Stimulated activated naive B cell treated with anti-CD40 and anti-IgM and Interleukin-4, amounts not matched to agents 10 μg/mL and 1 μg/mL and 100 μg/mL, for 72 hours (primary cell): ENCODE results near the gene AHI1.

Experiments
- ATAC-seq, 2 donors: fragments of 150-1000 bp; cut with Tn5 transposase; replicated peaks; 2 replicates each; pipeline ENCODE4 v1.10.0; 2021; ENCODE audit warnings: moderate library complexity in 1 of 2
- DNase-seq: peaks from one replicate; pipeline ENCODE4 v3.0.0; 2021
- H3K27ac Mint-ChIP-seq: one replicate; pipeline ENCODE4 v1.8.0; 2022; ENCODE audit warnings: mild to moderate bottlenecking, mixed read lengths
- H3K27me3 Mint-ChIP-seq, 2 donors: one replicate each; pipeline ENCODE4 v1.8.0; 2022; ENCODE audit warnings: mixed read lengths in 2 of 2
- H3K36me3 Mint-ChIP-seq, 2 donors: one replicate each; pipeline ENCODE4 v1.8.0; 2022; ENCODE audit warnings: mixed read lengths in 2 of 2, mild to moderate bottlenecking in 1 of 2
- H3K4me1 Mint-ChIP-seq, 2 donors: one replicate each; pipeline ENCODE4 v1.8.0; 2022; ENCODE audit warnings: mixed read lengths in 2 of 2, mild to moderate bottlenecking in 1 of 2
- H3K4me3 Mint-ChIP-seq, 2 donors: one replicate each; pipeline ENCODE4 v1.8.0; 2022; ENCODE audit warnings: mild to moderate bottlenecking in 2 of 2, mixed read lengths in 2 of 2, moderate library complexity in 1 of 2
- H3K9me3 Mint-ChIP-seq, 2 donors: one replicate each; pipeline ENCODE4 v1.8.0; 2022; ENCODE audit warnings: mixed read lengths in 2 of 2, mild to moderate bottlenecking in 1 of 2

AHI1 gene

DNA sequence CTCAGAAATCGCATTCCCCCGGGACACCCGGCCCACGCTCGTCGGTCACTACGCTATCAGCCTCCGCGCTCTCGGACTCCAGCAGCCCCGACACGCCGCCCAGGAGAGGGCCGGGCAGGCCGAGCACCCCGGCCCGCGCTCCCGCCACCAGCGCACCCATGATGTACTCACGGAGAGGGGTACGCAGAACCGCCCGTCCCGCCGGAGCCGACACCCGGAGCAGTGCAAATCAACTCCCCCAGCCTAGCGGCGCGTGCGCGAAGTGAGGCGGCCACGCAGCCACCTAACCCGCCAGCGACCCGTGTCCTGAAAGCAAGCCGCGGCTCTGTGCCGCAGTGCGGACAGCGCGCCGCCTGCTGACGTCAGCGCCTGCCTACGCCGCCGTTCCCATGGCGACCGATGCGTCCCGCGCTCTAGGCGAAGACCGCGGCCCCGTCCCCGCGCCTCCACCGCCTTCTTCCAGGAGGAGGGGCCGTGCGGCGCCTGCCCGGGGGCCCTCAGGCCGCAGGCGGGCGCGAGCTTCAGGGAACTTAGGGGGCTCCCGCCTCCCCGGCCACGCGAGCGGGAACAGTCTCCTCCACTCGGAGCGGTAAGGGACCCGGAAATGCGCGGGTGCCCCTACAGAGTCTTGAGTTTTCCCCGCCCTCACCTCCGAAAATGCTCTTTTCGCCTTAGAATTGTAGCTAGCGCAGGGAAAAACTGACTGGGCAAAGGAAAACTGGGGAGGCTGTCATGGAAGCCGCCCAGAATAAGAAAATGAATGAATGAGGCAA, at the start of gene AHI1:
Gene AHI1 (minus strand): TSS at position 329 of the 773 bp plus-strand sequence. CDS start 5,503 bp downstream, outside the sequence.
- DNase-seq (peak; percentile 93), ATAC-seq (peak; percentile 89 to 91)
- H3K36me3 Mint-ChIP-seq, result peaks cover 20 to 21% of the 10 kb centered on the region in 2 donors
- H3K27ac Mint-ChIP-seq, result no peak within 1 kb of the TSS
- H3K9me3 Mint-ChIP-seq, result no peaks in the 10 kb centered on the region
- no peaks in the 10 kb centered on the region for H3K27me3 Mint-ChIP-seq
- H3K4me1 Mint-ChIP-seq, result peaks cover 0 to 18% of the 10 kb centered on the region in 2 donors
- H3K4me3 Mint-ChIP-seq, result peak within 1 kb of the TSS; percentile 7 to 38

DNA sequence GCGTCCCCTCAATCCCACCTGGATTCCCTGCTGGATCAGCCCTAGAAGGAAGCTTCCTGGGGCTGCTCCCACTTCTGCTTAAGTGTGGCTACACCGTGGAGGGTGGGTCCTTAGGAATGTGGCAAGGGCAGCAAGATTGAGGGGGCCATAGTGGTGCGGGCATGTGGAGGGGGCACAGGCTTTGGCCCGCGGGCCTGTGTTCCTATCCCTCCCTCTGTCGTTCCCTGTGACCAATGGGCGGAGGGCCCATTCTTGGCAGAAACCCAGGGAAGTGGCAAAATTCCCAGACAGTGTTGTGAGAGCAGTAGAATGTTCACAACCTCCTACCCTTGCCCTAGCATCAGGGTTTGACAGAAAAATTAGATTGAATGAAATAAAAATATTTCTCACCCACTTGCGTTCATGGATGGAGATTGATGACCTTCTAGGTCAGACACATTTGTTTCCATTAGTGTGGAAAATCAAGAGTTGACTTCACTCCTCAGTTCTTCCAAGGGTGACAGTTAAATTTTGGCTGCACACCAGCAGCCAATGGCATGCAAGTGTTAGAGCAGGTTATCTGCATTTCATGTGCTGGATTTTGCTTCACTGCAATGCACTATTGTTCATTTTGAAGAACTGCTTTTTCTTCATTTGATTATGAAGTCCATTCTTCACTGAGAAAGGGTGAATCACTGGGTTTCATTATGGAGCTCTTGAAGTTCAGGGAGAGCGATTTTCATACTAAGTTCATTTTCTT, 49.3 kb upstream of the AHI1 start:
- Mint-ChIP-seq H3K4me1 (no peaks in the 10 kb centered on the region), H3K36me3 (peaks cover 0 to 3% of the 10 kb centered on the region in 2 donors), H3K27ac (no peak overlapping the region), H3K27me3 (peaks cover 4 to 15% of the 10 kb centered on the region in 2 donors), H3K9me3 (peaks cover 0 to 7% of the 10 kb centered on the region in 2 donors), H3K4me3 (no peak overlapping the region)
- DNase-seq, result no peak
- no peak for ATAC-seq

DNA sequence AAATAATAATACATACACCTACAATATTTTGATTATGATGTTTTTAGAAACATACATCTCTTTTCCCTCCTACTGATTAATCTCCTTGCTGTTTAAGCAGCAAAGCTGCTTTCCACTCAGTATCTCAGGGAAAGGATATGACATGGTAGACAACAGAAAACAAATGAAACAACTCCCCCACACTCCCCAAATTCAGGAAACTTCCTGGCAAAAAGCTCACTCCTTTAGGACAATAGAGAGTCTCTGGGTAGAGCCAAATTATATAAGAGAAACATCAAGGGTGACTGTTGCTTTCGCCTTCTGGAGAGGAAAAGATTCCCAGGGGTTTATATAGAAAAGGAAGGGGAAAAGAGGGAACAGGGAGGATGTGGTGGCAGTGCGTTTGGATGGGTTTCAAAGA, 48.7 kb upstream of the AHI1 start:
- Mint-ChIP-seq H3K36me3 (peaks cover 0 to 3% of the 10 kb centered on the region in 2 donors), H3K27me3 (peaks cover 4 to 15% of the 10 kb centered on the region in 2 donors), H3K4me1 (no peaks in the 10 kb centered on the region), H3K27ac (no peak overlapping the region), H3K9me3 (peaks cover 0 to 7% of the 10 kb centered on the region in 2 donors), H3K4me3 (no peak overlapping the region)
- no peak for DNase-seq
- no peak for ATAC-seq

DNA sequence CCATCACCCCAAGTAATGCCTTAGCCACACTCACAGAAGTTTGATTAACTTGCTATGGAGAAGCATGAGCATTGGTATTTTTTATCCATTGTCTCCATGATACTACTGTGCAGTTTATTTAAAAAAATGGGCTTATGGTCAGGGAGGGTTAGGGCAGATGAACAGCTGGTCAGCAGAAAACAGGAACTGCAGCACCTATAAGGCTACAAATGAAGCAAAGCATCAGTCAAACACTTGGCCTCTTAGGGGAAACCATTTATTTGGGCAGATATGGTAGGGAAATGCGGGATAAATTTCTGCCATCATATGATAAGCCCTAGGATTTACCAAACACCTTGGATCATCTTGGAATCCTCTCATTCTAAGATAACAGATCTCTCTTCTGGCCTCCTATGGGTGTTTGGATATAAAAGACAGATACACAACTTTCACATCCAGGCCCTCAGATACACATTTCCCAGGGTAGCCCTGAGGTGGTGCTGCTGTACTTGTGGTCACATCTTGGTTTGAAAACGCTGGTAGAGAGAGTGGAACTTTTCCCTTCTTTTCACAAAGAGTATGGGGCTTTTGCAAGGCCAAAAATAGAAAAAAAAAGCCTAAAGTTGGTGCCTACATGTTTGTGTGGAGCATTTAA, 42.8 kb upstream of the AHI1 start:
- peaks cover 9 to 15% of the 10 kb centered on the region in 2 donors for H3K27me3 Mint-ChIP-seq
- H3K36me3 Mint-ChIP-seq, result peaks cover 1 to 3% of the 10 kb centered on the region in 2 donors
- peaks cover 5 to 13% of the 10 kb centered on the region in 2 donors for H3K4me1 Mint-ChIP-seq
- DNase-seq (no peak), ATAC-seq (peak; percentile 44 to 49)
- no peak overlapping the region for H3K27ac Mint-ChIP-seq
- peaks cover 0 to 7% of the 10 kb centered on the region in 2 donors for H3K9me3 Mint-ChIP-seq
- H3K4me3 Mint-ChIP-seq, result no peak overlapping the region

- H3K27me3 Mint-ChIP-seq, result peaks cover 8 to 9% of the 10 kb centered on the region in 2 donors
- H3K36me3 Mint-ChIP-seq, result peaks cover 1 to 3% of the 10 kb centered on the region in 2 donors
- H3K9me3 Mint-ChIP-seq, result peaks cover 0 to 3% of the 10 kb centered on the region in 2 donors
- ATAC-seq, result peak; percentile 72 to 79
- peaks cover 6 to 13% of the 10 kb centered on the region in 2 donors for H3K4me1 Mint-ChIP-seq
- H3K4me3 Mint-ChIP-seq, result no peak overlapping the region
- no peak overlapping the region for H3K27ac Mint-ChIP-seq
- DNase-seq, result no peak
Measured at GRCh38 chr6:135537741-135538301, 40.3 kb upstream of the AHI1 start.

- H3K27ac Mint-ChIP-seq, result no peak overlapping the region
- DNase-seq (peak; percentile 12), ATAC-seq (peak in 1 of 2 donors; percentile 54)
- H3K36me3 Mint-ChIP-seq, result peaks cover 0 to 1% of the 10 kb centered on the region in 2 donors
- peaks cover 6 to 13% of the 10 kb centered on the region in 2 donors for H3K4me1 Mint-ChIP-seq
- H3K4me3 Mint-ChIP-seq, result no peak overlapping the region
- H3K27me3 Mint-ChIP-seq, result peaks cover 0 to 5% of the 10 kb centered on the region in 2 donors
- peaks cover 0 to 2% of the 10 kb centered on the region in 2 donors for H3K9me3 Mint-ChIP-seq
Measured at GRCh38 chr6:135535989-135536414, 38.5 kb upstream of the AHI1 start.

GRCh38 chr6:135534773-135535380, 37.3 kb upstream of the AHI1 start:
- Mint-ChIP-seq H3K4me3 (no peak overlapping the region), H3K9me3 (peaks cover 0 to 2% of the 10 kb centered on the region in 2 donors), H3K4me1 (peaks cover 5 to 8% of the 10 kb centered on the region in 2 donors), H3K27ac (no peak overlapping the region), H3K36me3 (peaks cover 0 to 1% of the 10 kb centered on the region in 2 donors), H3K27me3 (peaks cover 0 to 5% of the 10 kb centered on the region in 2 donors)
- no peak for ATAC-seq
- no peak for DNase-seq

- peaks cover 2% of the 10 kb centered on the region in 2 donors for H3K4me1 Mint-ChIP-seq
- H3K4me3 Mint-ChIP-seq, result no peak overlapping the region
- DNase-seq (no peak), ATAC-seq (no peak)
- H3K27ac Mint-ChIP-seq, result no peak overlapping the region
- H3K9me3 Mint-ChIP-seq, result peaks cover 0 to 2% of the 10 kb centered on the region in 2 donors
- no peaks in the 10 kb centered on the region for H3K27me3 Mint-ChIP-seq
- H3K36me3 Mint-ChIP-seq, result no peaks in the 10 kb centered on the region
Measured at GRCh38 chr6:135532559-135532958, 35.0 kb upstream of the AHI1 start.

GRCh38 chr6:135531954-135532490, 34.5 kb upstream of the AHI1 start:
- Mint-ChIP-seq H3K9me3 (peaks cover 0 to 2% of the 10 kb centered on the region in 2 donors), H3K27ac (no peak overlapping the region), H3K4me3 (no peak overlapping the region), H3K36me3 (no peaks in the 10 kb centered on the region), H3K27me3 (no peaks in the 10 kb centered on the region), H3K4me1 (peaks cover 0 to 2% of the 10 kb centered on the region in 2 donors)
- DNase-seq (no peak), ATAC-seq (no peak)

DNA sequence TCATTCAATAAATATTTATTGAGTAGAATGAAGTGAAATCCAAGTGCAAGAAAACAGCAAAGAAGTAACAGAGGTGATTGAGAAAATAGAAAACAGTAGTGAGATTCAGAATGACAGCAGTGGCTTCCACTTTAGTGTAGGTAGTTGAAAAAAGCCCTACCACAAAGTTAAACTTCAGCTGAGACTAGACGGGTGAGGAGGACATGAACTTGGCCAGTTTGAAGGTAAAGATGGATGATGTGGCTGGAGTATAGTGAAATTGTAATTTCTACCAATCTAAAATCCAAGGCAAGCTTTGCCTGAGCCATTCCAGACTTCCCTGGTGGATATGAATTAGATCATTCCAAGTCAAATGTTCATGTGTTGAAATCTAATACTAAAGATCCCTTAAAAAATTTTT, 32.6 kb upstream of the AHI1 start:
- no peak overlapping the region for H3K4me3 Mint-ChIP-seq
- no peak for DNase-seq
- H3K9me3 Mint-ChIP-seq, result peaks cover 0 to 2% of the 10 kb centered on the region in 2 donors
- peaks cover 0 to 2% of the 10 kb centered on the region in 2 donors for H3K4me1 Mint-ChIP-seq
- no peak overlapping the region for H3K27ac Mint-ChIP-seq
- no peak for ATAC-seq
- no peaks in the 10 kb centered on the region for H3K27me3 Mint-ChIP-seq
- H3K36me3 Mint-ChIP-seq, result no peaks in the 10 kb centered on the region

GRCh38 chr6:135527960-135528249, 30.4 kb upstream of the AHI1 start:
- Mint-ChIP-seq H3K4me1 (peaks cover 0 to 2% of the 10 kb centered on the region in 2 donors), H3K27ac (no peak overlapping the region), H3K27me3 (no peaks in the 10 kb centered on the region), H3K4me3 (no peak overlapping the region), H3K9me3 (peaks cover 0 to 2% of the 10 kb centered on the region in 2 donors), H3K36me3 (no peaks in the 10 kb centered on the region)
- no peak for DNase-seq
- ATAC-seq, result no peak

DNA sequence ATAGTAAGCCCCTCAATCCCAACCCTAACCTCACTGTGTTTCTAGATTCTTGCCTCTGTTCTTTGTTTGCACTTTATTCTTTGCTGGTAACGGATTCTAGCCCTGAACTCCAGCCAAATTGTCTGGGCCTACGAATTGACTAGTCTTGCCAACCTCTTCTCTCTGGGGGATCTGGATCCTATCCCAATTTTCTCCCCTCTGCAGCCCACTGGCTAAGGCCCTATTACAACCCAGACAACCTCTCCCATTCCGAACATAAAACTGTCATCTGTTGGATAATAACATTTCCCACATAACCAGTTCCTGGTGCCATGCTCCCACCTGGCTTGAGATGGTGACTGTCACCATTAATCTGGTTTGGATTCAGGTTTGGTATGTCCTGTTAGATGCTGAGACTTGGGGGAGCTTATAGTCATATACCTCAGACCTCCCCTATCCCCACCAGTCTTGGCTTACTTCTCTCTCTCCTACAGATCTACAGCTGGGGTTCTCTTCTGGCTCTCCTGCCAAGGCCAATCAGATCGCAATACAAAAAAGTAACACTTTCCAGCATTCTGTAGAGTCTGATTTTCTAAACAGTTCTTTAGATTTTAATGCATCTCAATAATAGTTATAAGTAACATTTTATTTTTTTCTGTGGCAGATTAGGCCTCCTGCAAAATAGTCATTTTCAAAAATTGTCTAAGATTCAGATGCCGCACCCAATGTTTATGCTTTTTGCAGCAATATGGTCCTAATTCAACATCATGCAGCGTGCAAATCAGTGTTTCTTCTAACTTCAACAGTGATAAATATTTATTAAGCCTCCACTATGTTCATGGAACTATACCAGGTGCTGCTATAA, 29.8 kb upstream of the AHI1 start:
- Mint-ChIP-seq H3K4me1 (no peaks in the 10 kb centered on the region), H3K4me3 (no peak overlapping the region), H3K27ac (no peak overlapping the region), H3K27me3 (no peaks in the 10 kb centered on the region), H3K9me3 (no peaks in the 10 kb centered on the region), H3K36me3 (no peaks in the 10 kb centered on the region)
- DNase-seq (no peak), ATAC-seq (no peak)

DNA sequence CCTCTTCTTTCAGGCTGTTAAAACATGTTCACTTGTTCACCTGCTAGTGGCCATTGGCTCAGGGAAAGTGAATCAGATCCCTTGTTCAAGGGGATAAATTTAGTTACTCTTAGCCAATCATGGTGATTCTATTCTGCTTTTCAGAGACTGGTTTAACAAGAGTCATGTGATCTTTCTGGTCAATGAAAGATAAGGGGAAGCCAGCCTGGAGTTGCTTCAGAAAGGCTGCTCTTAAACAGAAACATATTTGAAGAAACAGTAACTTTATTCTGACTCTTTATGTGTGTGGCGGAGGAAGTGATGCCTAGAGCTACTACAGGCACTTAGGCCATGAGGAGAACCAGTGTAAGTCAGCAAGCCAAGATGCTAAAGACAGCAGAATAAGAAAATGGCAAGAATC, 28.1 kb upstream of the AHI1 start:
- no peak overlapping the region for H3K4me3 Mint-ChIP-seq
- H3K27ac Mint-ChIP-seq, result no peak overlapping the region
- ATAC-seq (no peak), DNase-seq (no peak)
- no peaks in the 10 kb centered on the region for H3K36me3 Mint-ChIP-seq
- no peaks in the 10 kb centered on the region for H3K4me1 Mint-ChIP-seq
- H3K9me3 Mint-ChIP-seq, result no peaks in the 10 kb centered on the region
- no peaks in the 10 kb centered on the region for H3K27me3 Mint-ChIP-seq
